Endothelial cell (in vitro differentiated cells): ENCODE measurements around the gene DLGAP1. TPM values are rescaled to one million over a fixed set of nuclear protein-coding genes. Genes with fewer than 3 reads are reported as not detected.

Experiments
- DNase-seq: peaks from one replicate; pipeline ENCODE4 v3.0.0; 2021; ENCODE audit warnings: low spot score
- H3K27ac Mint-ChIP-seq: one replicate; pipeline ENCODE4 v1.8.0; 2021; ENCODE audit warnings: mixed read lengths, inconsistent platforms; ENCODE audit not compliant: unreplicated experiment
- H3K27me3 Mint-ChIP-seq: one replicate; pipeline ENCODE4 v1.8.0; 2021; ENCODE audit warnings: mild to moderate bottlenecking, moderate library complexity, mixed read lengths, inconsistent platforms; ENCODE audit not compliant: unreplicated experiment
- H3K36me3 Mint-ChIP-seq: one replicate; pipeline ENCODE4 v1.8.0; 2021; ENCODE audit warnings: mild to moderate bottlenecking, low read depth, mixed read lengths, inconsistent platforms; ENCODE audit not compliant: unreplicated experiment
- H3K4me1 Mint-ChIP-seq: one replicate; pipeline ENCODE4 v1.8.0; 2021; ENCODE audit warnings: mild to moderate bottlenecking, mixed read lengths, inconsistent platforms; ENCODE audit not compliant: unreplicated experiment
- H3K4me3 Mint-ChIP-seq: one replicate; pipeline ENCODE4 v1.8.0; 2021; ENCODE audit warnings: mild to moderate bottlenecking, mixed read lengths, inconsistent platforms; ENCODE audit not compliant: unreplicated experiment
- H3K9me3 Mint-ChIP-seq: one replicate; pipeline ENCODE4 v1.8.0; 2021; ENCODE audit warnings: mixed read lengths, inconsistent platforms; ENCODE audit not compliant: unreplicated experiment
- CTCF ChIP-seq: fragments of 200-600 bp; sonication (generic); IDR thresholded peaks from one replicate; pipeline ENCODE4 v1.5.0; 2021; ENCODE audit warnings: antibody characterized with exemption; ENCODE audit not compliant: unreplicated experiment
- total RNA-seq: library from RNA; stranded (reverse); fragmentation: NEBNext Ultra II Directional; extraction: Animal tissue kit (Norgen Biotek cat#: 25700); gene quantifications from one replicate; pipeline ENCODE4 v1.2.1, GENCODE V29; 2021; ENCODE audit not compliant: unreplicated experiment

DLGAP1 gene
- total RNA-seq, 1 donor from 2014 or later, result 1.8 TPM

GRCh38 chr18:3808985-3809780 is 645.9 kb downstream of the DLGAP1 start:
- Mint-ChIP-seq H3K27ac (no peak overlapping the region), H3K27me3 (no peaks in the 10 kb centered on the region), H3K4me1 (no peaks in the 10 kb centered on the region), H3K36me3 (no peaks in the 10 kb centered on the region), H3K9me3 (no peaks in the 10 kb centered on the region), H3K4me3 (no peak overlapping the region)
- DNase-seq, result no peak
- TF ChIP-seq CTCF, result no peak

GRCh38 chr18:3806656-3807055 is 648.5 kb downstream of the DLGAP1 start:
- H3K4me3 Mint-ChIP-seq, result no peak overlapping the region
- no peak for TF ChIP-seq CTCF
- no peaks in the 10 kb centered on the region for H3K36me3 Mint-ChIP-seq

GRCh38 chr18:3804336-3804735 is 650.8 kb downstream of the DLGAP1 start:
- no peak overlapping the region for H3K4me3 Mint-ChIP-seq
- no peak overlapping the region for H3K27ac Mint-ChIP-seq
- no peaks in the 10 kb centered on the region for H3K4me1 Mint-ChIP-seq
- TF ChIP-seq CTCF, result no peak
- H3K36me3 Mint-ChIP-seq, result no peaks in the 10 kb centered on the region
- no peak for DNase-seq
- H3K27me3 Mint-ChIP-seq, result no peaks in the 10 kb centered on the region
- no peaks in the 10 kb centered on the region for H3K9me3 Mint-ChIP-seq

More at GRCh38 chr18:3806656-3807055, 648.5 kb downstream of the DLGAP1 start:
- Mint-ChIP-seq H3K4me1 (no peaks in the 10 kb centered on the region), H3K27me3 (no peaks in the 10 kb centered on the region), H3K27ac (no peak overlapping the region), H3K9me3 (no peaks in the 10 kb centered on the region)
- no peak for DNase-seq

- no peak for TF ChIP-seq CTCF
- Mint-ChIP-seq H3K27ac (no peak overlapping the region), H3K9me3 (no peaks in the 10 kb centered on the region), H3K4me3 (no peak overlapping the region), H3K4me1 (no peaks in the 10 kb centered on the region), H3K27me3 (no peaks in the 10 kb centered on the region), H3K36me3 (no peaks in the 10 kb centered on the region)
- no peak for DNase-seq
Observed at GRCh38 chr18:3803350-3803749, 651.8 kb downstream of the DLGAP1 start.

- no peak for DNase-seq
- H3K36me3 Mint-ChIP-seq, result no peaks in the 10 kb centered on the region
- no peak overlapping the region for H3K4me3 Mint-ChIP-seq
- H3K9me3 Mint-ChIP-seq, result no peaks in the 10 kb centered on the region
- TF ChIP-seq CTCF, result no peak
- peak overlapping the region; percentile 54 for H3K27ac Mint-ChIP-seq
- H3K27me3 Mint-ChIP-seq, result peaks cover 4% of the 10 kb centered on the region
- peaks cover 3% of the 10 kb centered on the region for H3K4me1 Mint-ChIP-seq
Observed at GRCh38 chr18:3799515-3799914, 655.6 kb downstream of the DLGAP1 start.
